GM12874 (cell line): ENCODE data around the gene GNB2.
A peak's percentile ranks its signal among the peaks of the same experiment; 100 is the strongest.

Source experiments
- CTCF ChIP-seq: IDR thresholded peaks from 2 replicates; pipeline ENCODE4 v1.5.1; 2011; ENCODE audit warnings: low read depth, mild to moderate bottlenecking, control low read depth, low read length, moderate library complexity; ENCODE audit not compliant: insufficient read depth

The GNB2 gene

DNA sequence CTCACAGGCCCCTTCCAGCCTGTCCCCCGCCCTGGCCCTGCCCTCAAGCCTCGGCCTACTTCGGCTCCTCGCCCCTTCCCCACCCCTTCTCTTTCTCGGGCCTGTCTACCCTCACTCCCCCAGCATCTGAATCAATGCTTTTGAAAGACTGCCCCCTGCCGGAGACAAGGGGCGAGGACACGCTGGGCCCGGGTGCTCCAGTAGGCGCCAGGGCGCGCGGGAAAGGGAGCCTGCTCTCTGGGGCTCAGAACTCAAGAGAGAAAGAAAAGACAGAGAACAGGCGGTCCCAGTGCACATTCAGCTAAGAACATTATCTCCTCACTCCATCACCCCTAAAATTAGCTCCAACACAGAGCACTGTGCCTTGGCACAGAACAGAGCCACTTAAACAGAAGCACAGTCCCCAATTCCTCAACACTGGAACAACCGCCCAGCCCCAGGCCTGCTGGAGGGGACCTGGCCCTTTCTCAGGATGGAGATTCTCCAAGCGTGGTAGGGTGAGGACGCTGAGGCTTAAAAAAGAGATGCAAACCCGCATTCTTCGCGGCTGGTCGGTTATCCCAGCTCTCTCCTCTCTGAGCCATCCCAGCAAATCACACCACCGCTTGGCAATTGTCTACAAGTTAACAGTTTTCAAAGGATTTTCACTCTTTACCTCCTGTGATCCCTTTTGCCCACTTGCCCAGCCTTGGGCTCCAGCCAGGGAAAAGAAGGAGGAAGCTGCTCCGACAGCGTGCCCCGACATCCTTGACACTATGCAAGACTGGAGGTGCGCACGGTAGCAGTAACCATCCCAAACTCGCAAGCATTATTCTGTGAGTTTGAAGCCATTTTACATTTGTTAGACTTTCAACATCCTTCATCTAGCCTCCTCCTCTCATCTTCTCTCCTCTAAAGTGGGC is 18.4 kb downstream of the GNB2 start:
- peak; percentile 89 for TF ChIP-seq CTCF

- TF ChIP-seq CTCF = no peak
Measured at GRCh38 chr7:100692578-100692961, 19.0 kb downstream of the GNB2 start.

- no peak for TF ChIP-seq CTCF
Measured at GRCh38 chr7:100693312-100694097, 20.0 kb downstream of the GNB2 start.

GRCh38 chr7:100694098-100694745 is 20.7 kb downstream of the GNB2 start, which contains the start of gene GIGYF1:
GIGYF1 (minus strand) TSS chr7:100694250; CDS start chr7:100688238, 6,012 bp downstream.
- TF ChIP-seq CTCF = no peak

- TF ChIP-seq CTCF = no peak
Measured at GRCh38 chr7:100696123-100696521, 22.6 kb downstream of the GNB2 start.

- TF ChIP-seq CTCF = no peak
Measured at GRCh38 chr7:100699018-100699417, 25.5 kb downstream of the GNB2 start.

- TF ChIP-seq CTCF = peak; percentile 96
Measured at GRCh38 chr7:100705320-100705752, 31.8 kb downstream of the GNB2 start.
